ENCODE measurements around the gene TLE1.
"Not testable (repeated sequence)": the region's sequence is repeated elsewhere in the genome, so short reads cannot be mapped to it uniquely, and the experiment has no call there.

The TLE1 gene

DNA sequence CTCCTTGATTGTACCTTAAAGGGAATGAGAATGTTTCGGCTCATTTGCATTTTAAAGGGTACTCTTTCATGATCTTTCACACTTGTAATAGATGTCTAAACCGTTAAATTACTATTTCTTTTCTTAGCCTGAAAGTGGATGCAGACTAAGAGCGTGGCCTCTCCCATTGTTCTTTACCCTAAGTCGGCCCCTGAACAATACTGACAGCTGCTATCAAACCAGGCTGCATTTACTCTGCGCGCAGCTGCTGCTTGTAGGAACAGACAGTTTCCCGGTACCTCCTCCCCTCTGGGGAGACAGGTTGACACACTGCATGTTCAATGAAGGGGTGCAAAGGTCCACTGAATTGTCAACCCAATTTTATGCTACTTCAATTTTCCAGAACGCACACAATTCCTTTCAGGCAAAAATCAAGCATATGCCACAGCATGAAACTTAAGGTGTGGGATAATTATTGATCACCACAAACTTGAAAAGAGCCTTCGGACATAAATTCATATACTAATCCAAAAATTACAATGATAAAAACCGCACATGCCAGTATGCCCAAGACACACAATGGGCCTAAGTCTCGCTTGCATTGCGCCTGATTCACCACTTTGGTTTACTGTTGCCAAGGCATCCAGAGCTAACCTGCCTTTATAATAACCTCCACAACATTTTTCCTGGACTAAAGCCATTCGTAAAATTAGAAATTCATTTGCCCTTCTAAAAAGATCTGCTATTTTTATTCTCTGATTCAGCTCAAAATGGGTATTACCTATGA, 39.7 kb downstream of the TLE1 start:
- H3K27ac ChIP-seq: no peak overlapping the region
- no peak for DNase-seq (ENCODE audit: low spot score)
- POLR2A ChIA-PET (ENCODE audit: low non-redundant PET): interaction anchor here (0.6 kb wide), 1 partner anchor 18 kb away, joined by 3 read pairs; no protein-coding TSS in a partner anchor
- no peak for TF ChIP-seq CTCF (conservative IDR thresholded peaks at IDR 0.05; ENCODE audit: low read depth)
- CTCF ChIA-PET: interaction anchor here (0.6 to 0.9 kb wide), 2 partner anchors 11 to 39 kb away, joined by 3 read pairs; no protein-coding TSS in a partner anchor

DNA sequence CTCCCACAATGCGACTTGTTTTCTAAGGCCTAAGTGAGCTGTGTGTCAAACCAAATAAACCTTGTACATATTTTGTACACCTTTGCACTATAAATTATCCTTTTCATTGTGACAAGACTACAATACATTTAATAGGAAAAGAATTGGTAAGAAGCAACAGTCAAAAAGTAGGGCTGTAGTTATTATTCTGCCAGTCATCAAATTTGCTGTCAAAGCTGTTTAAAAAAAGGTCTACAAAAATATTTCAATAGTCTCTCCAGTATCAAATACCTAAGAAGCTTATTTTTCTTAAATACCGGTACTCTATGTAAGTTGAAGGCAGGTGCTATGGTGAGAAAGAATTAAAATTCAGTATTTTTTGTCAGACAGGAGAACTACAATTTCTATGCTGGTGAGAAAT, 40.5 kb downstream of the TLE1 start:
- no peak for TF ChIP-seq CTCF (conservative IDR thresholded peaks at IDR 0.05; ENCODE audit: low read depth)
- CTCF ChIA-PET: no interaction called here
- DNase-seq (ENCODE audit: low spot score): no peak
- POLR2A ChIA-PET (ENCODE audit: low non-redundant PET): interaction anchor here (0.6 kb wide), 1 partner anchor 18 kb away, joined by 3 read pairs; no protein-coding TSS in a partner anchor
- no peak overlapping the region for H3K27ac ChIP-seq

DNA sequence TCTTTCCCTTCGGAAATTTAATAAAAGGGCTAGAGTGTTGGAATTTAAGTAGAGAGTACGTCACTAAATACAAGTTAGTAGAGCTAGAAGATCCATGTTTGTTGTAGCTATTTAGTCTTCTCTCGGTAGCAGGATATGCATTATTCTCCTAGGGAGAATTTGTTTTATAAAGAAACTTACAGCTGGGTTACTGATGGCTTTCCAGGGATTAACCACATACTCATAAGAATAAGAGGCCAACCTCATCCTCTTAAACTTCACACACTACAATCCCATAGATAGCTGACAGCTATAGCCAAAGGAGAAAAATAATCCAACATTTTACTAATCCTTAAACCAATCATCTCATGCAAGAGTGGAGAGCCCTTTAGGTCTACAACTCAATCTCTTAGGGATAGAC, 43.0 kb downstream of the TLE1 start:
- no peak for DNase-seq (ENCODE audit: low spot score)
- ChIA-PET CTCF (interaction anchor here (0.5 kb wide), 1 partner anchor 400 kb away, joined by 3 read pairs; no protein-coding TSS in a partner anchor), POLR2A (ENCODE audit: low non-redundant PET) (no interaction called here)
- no peak for TF ChIP-seq CTCF (conservative IDR thresholded peaks at IDR 0.05; ENCODE audit: low read depth)
- H3K27ac ChIP-seq: no peak overlapping the region

DNA sequence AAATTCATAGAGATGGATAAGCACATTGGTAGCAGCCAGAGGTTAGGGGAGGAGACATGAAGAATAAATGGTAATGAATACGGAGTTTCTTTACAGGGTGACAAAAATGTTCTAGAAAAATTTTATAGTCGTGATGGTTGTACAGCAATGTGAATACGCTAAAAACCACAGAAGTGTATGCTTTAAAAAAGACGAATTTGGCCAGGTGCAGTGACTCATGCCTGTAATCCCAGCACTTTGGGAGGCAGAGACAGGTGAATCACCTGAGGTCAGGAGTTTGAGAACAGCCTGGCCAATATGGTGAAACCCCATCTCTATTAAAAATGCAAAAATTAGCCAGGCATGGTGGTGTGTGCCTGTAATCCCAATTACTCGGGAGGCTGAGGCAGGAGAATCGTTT, 44.8 kb downstream of the TLE1 start:
- CTCF ChIA-PET; H3K27ac ChIP-seq; DNase-seq (ENCODE audit: low spot score); POLR2A ChIA-PET (ENCODE audit: low non-redundant PET): not testable (repeated sequence)

- DNase-seq (ENCODE audit: low spot score): no peak
- POLR2A ChIA-PET (ENCODE audit: low non-redundant PET): no interaction called here
- no peak overlapping the region for H3K27ac ChIP-seq
- CTCF ChIA-PET: interaction anchor here (0.6 to 0.7 kb wide), 4 partner anchors 17 to 957 kb away, joined by 3 to 6 read pairs (median 3); no protein-coding TSS in a partner anchor
- no peak for TF ChIP-seq CTCF (conservative IDR thresholded peaks at IDR 0.05; ENCODE audit: low read depth)
These were observed 52.1 kb downstream of the TLE1 start for GRCh38 chr9:81637276-81637675.

GRCh38 chr9:81636255-81636599, 53.1 kb downstream of the TLE1 start:
- H3K27ac ChIP-seq: no peak overlapping the region
- no peak for DNase-seq (ENCODE audit: low spot score)
- TF ChIP-seq CTCF (conservative IDR thresholded peaks at IDR 0.05; ENCODE audit: low read depth): no peak
- POLR2A ChIA-PET (ENCODE audit: low non-redundant PET): no interaction called here
- CTCF ChIA-PET: interaction anchor here (0.6 kb wide), 1 partner anchor 113 kb away, joined by 4 read pairs; no protein-coding TSS in a partner anchor

DNA sequence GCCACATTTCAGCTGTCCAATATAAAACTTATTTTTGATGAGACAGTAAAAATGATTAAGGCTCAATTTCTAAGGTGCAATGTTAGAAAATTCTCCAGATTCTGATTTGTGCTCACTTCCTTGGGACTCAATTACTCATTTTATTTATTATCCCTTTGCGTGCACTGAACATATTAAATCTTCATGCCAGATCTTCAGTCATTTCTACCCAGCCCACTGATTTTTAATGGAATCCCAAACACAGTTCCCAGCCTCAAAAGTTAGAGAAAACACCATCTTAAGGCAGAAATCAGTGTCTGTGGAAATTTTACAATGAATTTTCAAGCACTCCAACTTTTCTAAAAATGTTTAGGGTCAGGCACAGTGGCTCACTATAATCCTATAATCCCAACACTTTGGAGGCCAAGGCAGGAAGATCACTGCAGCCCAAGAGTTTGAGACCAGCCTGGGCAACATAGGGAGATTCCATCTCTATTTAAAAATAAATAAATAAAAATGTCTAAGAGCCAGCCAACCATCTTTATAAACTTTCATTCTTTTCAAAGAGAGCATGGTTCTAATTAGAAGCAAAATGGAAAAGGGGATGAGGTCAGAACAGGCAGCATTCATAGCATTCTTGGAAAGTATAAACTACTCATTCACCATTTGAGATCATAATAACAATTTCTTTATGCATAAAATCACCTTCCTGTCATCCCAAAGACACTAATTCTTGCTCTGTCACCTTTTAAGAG, 53.7 kb downstream of the TLE1 start:
- H3K27ac ChIP-seq: no peak overlapping the region
- CTCF ChIA-PET: no interaction called here
- no peak for TF ChIP-seq CTCF (conservative IDR thresholded peaks at IDR 0.05; ENCODE audit: low read depth)

More for the DNA sequence above, 53.7 kb downstream of the TLE1 start:
- POLR2A ChIA-PET (ENCODE audit: low non-redundant PET): no interaction called here
- DNase-seq (ENCODE audit: low spot score): no peak

Measured in RWPE1 (cell line).